Jurkat, Clone E6-1 (cell line): ENCODE measurements around the gene XIAP.
"Not testable (repeated sequence)": the region's sequence is repeated elsewhere in the genome, so short reads cannot be mapped to it uniquely, and the experiment has no call there.

Experiments
- DNase-seq: peaks from one replicate; pipeline ENCODE4 v3.0.0-alpha.2; 2011; ENCODE audit warnings: low read depth, low spot score
- H3K4me3 ChIP-seq: 2 replicates; pipeline ENCODE4 v1.5.1; 2011; ENCODE audit warnings: mild to moderate bottlenecking, low read length, control low read depth, moderate library complexity

XIAP gene

DNA sequence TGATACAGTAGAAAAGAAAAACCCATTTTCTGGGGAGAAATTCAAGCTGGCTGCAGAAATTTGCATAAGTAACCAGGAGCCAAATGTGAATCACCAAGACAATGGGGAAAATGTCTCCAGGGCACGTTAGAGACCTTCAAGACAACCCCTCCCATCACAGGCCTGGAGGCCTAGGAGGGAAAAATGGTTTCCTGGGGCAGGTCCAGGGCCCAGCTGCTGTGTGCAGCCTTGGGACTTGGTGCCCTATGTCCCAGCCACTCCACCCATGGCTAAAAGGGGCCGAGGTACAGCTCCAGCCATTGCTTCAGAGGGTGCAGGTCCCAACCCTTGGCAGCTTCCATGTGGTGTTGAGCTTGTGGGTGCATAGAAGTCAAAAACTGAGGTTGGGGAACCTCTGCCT is 72.2 kb downstream of the XIAP start:
- H3K4me3 ChIP-seq, DNase-seq: not testable (repeated sequence)

DNA sequence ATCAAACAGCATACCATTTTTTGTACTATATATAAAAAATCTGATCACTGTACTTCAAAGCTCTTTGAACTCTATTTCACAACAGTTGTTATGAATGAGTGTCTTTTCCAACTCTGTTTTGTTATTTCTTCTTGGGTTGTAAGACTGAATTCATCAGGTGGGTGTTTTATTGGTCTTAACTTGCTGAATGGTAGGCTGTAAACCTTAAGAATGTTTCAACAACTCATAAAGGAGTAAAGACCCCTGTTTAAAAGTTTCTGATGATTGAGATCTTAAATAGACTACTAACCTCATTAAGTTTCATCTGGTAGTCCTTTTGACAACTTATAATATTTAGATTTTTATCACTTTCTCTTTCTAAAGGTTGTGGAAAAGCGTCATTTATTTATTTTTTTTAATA is 83.2 kb downstream of the XIAP start:
- no peak overlapping the region for H3K4me3 ChIP-seq
- DNase-seq: no peak

DNA sequence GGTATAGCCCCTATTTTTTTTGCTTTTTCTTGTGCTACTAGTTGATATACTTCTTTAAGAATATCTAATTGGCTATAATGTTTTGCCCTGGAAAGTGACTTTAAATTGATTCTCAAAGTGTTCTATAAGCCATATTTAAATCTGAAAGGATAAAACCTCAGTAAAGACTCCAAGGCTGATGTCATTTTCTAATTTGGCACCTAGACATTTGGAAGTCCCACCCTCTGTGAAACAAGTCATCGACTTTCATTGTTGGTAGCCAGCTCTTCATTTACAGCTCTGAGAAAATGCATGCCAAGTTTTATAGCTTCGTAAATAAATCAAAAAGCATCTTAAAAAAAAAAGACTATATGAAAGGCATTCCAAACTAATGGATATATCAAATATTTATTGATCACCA is 83.6 kb downstream of the XIAP start:
- H3K4me3 ChIP-seq: no peak overlapping the region
- no peak for DNase-seq

DNA sequence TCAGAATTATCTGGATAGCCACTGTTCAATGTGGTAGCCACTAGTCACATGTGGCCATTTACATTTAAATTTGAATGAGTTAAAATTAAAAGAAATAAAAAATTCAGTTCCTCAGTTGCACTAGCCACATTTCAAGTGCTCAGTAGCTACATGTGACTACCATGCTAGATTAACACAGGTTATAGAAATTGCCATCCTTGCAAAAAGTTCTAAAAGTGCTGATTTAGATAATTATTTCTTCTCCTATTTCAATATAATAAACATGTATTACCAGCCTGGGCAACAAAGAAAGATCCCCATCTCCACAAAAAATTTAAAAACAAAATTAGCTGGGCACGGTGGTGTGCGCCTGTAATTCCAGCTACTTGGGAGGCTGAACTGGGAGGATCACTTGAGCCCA is 90.0 kb downstream of the XIAP start:
- DNase-seq: no peak
- no peak overlapping the region for H3K4me3 ChIP-seq

DNA sequence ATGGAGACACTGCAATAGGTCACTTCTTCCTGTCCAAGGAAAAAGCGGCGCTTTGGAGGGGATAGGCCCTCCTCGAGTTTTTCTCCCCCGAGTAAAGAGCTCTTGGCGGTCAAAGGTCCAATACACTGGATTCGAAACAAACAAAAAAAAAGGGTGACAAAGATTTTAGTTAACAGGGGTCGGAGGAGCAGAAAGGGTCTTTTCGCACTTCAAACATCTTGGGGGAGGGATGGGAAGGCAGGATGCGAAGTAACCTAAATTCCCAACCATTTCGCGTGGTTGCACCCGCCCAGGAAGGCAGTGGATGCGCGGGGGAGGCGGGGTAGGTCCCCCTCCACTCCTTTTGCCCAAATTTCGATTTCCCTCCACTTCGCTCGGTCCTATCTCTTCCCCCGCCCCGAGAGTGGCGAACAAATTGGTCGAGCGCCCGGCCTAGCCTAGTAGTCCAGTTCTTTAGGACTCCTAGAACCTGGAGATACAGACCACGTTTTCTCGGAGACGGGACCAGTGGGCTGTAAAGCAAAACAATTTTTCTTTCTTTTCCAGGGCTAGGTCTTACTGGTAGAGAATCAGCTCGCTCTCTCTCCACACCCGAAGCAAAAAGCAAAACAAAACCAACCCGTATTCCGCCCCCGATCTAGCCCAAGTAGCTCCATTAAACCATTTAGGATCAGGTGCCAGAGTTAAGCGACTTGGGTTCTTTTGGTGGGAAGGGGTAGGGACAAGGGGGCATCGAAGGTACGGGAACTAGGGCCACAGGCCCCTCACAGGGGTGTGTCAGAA is 99.6 kb downstream of the XIAP start:
- DNase-seq: no peak
- peak overlapping the region; percentile 65 for H3K4me3 ChIP-seq

DNA sequence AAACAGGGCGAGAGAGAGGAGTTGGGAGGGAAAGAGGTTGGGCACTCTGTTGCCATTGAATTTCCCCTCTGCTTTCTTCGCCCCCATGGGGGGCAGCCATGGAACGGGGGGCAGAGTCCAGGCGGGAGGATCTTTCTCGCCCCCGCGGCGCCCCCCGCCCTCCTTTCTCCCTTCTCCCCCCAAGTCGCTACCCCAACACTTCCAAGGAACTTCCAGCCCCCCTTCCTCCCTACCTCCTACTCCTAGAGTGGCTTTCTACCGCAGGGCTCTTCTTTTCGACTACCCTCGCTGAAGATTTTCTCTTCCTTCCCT is 101.1 kb downstream of the XIAP start:
- DNase-seq: no peak
- H3K4me3 ChIP-seq: peak overlapping the region; percentile 73

DNA sequence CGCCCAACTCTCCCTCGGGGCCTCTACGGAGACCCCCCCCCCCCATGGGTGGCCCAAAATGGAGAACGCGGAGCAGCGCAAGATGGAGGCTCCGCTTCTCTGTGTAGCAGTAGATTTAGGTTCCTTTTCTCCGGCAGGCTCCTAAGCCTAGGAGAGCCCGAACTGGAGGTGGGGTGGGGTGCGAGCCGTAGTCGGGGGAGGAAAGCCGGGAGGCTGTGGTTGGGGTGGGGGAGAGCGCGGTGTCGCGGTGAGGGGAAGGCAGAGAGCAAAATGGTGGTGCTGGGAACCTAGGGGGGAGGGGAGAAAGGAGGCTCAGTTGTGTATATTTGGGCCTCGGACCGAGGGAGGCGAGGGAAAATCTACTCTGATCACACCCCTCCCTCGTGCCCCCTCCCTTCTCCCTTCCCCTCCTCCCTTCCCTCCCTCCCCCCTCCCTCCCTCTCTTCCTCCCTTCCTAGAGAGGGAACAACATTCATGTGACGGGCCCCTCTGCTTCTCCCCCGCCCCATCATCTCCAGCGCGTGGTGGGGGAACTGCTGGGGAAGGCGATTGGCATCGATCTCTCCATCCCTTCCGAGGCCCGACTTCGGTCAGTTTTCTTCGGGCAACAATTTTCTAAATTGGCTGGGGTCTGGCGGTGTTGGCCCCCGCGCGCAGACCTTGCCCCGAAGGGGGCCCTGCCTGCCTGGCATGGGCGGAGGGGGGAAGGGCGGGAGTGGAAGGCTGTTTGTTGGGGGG is 101.6 kb downstream of the XIAP start, which contains the start of gene STAG2:
Gene STAG2, plus strand, starts transcription at position 439 of the 738 bp plus-strand sequence. CDS start 60,922 bp downstream, outside the sequence.
- DNase-seq: peak; percentile 87

DNA sequence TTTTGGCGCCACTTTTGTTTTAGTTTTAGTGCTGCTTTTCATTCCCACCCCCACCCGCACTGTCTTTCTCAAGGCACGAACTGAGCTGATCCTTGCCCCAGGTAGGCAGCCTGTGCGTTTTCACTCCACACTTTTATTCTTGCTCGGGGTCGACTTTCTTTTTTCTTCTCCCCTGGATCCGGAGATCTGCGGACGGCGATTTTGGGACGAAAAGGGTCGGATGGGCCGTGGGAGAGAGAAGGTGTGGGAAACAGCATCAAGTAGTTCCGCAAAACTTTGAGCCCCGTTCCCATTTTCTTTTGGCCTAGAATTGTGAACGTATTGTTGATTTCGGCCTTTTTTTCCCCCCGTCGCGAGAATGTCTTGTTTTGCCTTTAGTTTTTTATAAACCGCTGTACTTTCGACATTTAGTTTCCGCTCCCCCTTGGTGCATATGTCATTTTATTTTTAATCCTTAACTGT is 102.2 kb downstream of the XIAP start:
- H3K4me3 ChIP-seq: peak overlapping the region; percentile 73
- peak; percentile 74 for DNase-seq

More for the DNA sequence above, 101.6 kb downstream of the XIAP start, which contains the start of gene STAG2:
- H3K4me3 ChIP-seq: peak within 1 kb of the TSS; percentile 73

DNA sequence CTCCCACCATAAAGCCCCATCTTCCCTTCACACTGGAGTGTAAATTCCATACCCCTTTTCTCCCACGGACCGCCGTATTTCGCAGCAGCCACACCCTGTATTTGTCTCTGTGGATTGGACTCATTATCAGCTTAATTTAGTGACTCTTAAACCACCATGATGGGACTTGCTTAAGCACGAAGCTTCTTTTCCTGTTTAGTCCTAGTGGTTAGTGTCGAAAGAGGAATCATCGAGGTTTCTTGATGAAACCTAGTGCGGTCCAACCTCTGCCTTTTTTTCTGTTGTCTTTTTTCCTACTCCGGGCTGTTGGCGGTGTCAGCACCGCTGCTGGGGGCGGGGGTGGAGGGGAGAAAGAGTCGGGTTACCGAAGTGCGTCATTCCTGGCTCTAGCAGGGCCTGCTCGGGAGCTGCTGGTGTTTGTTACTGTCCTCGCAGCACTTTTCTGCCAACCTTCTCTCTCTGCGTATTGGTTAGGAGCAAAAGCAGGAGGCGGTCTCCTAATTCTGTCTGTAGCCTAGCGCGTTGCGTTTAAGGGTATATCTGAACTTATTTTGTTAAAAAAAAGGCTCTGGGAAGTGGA is 103.0 kb downstream of the XIAP start:
- DNase-seq: peak; percentile 75
- H3K4me3 ChIP-seq: peak overlapping the region; percentile 73
